GM20000 (cell line): ENCODE data around the gene OR2Y1.

Source experiments
- DNase-seq: peaks from one replicate; pipeline ENCODE4 v3.0.0; 2012; ENCODE audit warnings: low spot score
- TF ChIP-seq, protein P1 (sequence below): IDR thresholded peaks from 2 replicates; pipeline ENCODE4 v1.5.1; 2012; ENCODE audit warnings: mild to moderate bottlenecking, control low read depth; ENCODE audit errors: extremely low read depth, missing control alignments

OR2Y1 gene

DNA sequence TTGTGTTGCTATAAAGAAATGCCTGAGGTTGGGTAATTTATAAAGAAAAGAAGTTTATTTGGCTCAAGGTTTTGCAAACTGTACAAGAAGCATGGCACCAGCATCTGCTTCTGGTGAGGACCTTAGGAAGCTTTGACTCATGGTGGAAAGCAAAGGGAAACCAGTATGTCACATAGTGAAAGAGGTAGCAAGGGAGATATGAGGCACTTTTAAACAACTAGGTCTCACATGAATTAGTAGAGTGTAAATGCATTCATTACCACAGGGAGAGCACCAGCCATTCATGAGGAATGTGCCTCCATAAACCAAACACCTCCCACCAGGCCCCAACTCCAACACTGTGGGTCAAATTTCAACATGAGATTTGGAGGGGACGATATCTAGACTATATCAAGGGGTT lies 40.8 kb downstream of the OR2Y1 start:
- TF ChIP-seq, protein P1, sequence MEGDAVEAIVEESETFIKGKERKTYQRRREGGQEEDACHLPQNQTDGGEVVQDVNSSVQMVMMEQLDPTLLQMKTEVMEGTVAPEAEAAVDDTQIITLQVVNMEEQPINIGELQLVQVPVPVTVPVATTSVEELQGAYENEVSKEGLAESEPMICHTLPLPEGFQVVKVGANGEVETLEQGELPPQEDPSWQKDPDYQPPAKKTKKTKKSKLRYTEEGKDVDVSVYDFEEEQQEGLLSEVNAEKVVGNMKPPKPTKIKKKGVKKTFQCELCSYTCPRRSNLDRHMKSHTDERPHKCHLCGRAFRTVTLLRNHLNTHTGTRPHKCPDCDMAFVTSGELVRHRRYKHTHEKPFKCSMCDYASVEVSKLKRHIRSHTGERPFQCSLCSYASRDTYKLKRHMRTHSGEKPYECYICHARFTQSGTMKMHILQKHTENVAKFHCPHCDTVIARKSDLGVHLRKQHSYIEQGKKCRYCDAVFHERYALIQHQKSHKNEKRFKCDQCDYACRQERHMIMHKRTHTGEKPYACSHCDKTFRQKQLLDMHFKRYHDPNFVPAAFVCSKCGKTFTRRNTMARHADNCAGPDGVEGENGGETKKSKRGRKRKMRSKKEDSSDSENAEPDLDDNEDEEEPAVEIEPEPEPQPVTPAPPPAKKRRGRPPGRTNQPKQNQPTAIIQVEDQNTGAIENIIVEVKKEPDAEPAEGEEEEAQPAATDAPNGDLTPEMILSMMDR = no peak
- DNase-seq = no peak

DNA sequence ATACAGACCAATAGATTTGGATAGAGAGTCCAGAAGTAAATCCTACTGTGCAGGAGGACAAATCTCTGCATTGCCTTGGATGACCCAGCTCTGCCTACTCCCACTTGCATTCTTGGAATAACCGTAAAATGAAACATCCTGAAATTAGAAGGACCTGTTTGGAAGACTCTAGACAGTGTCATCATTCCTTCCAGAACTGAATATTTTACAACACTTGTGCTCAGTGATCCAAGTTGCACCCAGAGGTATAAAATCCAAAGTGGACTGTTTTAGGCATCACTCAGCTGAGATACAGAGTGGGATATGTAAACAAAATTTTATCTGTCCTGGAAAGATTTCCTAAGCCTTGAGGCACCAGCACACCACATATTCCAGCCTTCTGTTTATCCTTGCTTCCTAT lies 43.7 kb downstream of the OR2Y1 start:
- no peak for DNase-seq
- TF ChIP-seq, protein P1 = no peak

DNA sequence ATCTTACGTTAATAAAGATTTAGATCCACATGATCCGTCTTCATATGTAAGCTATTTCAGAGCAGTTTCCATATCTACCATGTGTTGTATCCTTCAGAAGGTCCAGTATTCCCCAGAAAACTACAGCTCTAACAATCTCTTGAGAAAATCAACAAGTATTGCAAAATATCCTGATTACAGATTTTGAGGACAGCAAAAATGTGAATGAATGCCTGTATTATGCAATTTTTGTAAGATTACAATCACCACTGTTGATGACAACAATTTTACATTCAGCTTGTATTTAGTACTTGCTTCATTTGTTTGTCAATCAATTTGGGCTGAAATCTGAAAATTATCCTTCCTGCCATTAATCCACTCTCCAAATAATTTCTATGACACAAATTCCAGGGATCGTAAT lies 47.4 kb downstream of the OR2Y1 start:
- TF ChIP-seq, protein P1 = no peak
- no peak for DNase-seq

DNA sequence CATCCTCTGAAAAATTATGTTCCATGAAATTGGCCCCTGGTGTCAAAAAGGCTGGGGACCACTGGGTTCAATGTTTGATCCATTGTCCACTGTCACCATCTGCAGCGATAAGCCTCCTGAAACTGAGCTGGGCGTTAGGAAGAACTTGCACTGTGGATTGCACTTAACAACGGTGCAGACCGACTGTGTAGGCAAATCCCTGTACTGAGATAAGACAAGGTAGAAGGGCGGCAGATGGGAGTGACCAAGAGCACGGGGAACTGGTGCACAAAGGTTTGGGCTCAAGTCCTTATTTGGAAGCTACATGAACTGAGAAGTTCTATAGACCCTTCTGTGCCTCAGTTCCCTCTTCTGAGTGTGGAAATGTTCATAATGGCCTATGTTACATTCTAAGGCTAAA lies 48.8 kb downstream of the OR2Y1 start:
- DNase-seq = no peak
- TF ChIP-seq, protein P1 = no peak

DNA sequence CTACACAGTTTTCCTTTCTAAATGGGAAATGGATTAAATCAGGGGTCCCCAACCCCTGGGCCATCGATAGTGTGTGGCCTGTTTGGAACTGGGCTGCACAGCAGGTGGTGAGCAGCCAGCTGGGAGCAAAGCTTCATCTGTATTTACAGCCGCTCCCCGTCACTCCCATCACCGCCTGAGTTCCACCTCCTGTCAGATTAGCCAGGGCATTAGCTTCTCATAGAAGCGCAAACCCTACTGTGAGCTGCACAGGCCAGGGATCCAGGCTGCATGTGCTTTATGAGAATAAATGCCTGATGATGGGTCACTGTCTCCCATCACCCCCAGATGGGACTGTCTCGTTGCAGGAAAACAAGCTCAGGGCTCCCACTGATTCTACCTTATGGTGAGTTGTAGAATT lies 49.3 kb downstream of the OR2Y1 start:
- no peak for DNase-seq
- TF ChIP-seq, protein P1 = no peak

DNA sequence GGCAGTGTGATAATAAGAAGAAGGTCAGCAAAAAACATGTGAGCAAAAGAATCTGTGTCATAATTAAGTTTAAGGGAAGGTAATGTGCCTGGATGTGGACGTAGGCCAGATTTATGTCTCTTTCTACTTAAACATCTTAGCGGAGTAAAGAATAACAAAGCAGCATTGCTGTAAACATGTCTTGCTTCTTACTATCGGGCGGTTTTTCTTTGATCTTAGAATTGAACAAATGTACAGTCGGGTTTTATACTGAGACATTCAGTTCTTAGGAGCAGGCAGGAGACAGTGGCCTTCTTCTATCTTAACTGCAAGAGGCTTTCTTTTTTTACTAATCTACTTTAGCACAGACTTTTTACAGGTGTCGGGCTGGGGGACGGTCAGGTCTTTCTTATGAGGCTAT lies 50.1 kb downstream of the OR2Y1 start:
- DNase-seq = no peak

More for the DNA sequence above, 50.1 kb downstream of the OR2Y1 start:
- TF ChIP-seq, protein P1 = no peak
